ENCODE results near the gene CFDP1. TPM values are rescaled to one million over a fixed set of nuclear protein-coding genes. Genes with fewer than 3 reads are reported as not detected.

CFDP1 gene
- total RNA-seq (10 to 100 TPM; 34.9 to 39.0 TPM), polyA plus RNA-seq (10 to 100 TPM; 34.3 to 36.8 (median 34.5) TPM), total RNA-seq (18.8 to 30.5 (median 22.0) reads per million in 6 experiments)

DNA sequence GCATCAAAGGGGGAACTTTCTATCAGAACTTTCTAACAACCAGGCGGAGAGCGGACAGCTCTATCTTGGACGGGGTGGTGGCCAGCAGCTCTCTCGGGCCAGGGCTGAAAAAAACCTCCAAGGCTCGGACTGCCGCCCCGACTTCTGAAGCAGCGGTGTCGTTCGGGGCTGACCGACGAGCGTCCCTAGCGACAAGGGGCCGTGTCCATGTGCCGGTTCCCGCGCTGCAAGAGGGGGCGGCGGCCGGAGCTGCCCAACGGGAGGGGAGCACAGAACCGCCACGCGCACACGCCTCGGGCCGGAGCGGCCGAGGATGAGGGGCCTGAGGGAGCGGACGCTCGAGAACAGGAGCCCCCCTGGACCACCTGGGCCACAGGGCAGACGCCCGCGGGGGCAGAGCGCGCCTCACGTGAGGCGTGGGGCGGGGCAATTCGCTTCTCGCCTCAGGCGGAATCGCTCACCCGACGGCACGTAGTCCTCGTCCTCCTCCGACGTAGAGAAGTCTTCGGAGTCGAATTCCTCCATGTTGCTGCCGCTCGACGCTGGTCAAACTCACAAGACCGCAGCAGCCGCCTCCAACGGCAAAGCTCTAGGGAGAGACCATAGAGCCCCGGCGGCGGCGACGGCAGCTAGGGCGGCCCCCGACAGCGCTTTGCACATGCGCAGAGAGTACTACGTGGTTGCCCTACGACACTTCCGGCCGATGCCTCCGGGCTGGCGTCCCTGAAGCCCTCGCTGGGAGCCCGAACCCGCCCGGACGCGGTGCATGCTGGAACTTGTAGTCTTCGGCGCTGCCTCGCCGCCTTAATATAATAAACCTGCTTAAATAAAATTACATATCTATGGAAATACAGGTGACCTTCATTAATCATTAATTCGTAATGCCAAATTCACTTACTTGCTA lies at the start of gene CFDP1:
TSS of gene CFDP1 (minus strand) at position 676 of the 904 bp plus-strand sequence. CDS start at position 525, 151 bp downstream.
- Mint-ChIP-seq H3K4me3 (peak within 1 kb of the TSS; percentile 90 to 97 (median 94)), H3K36me3 (peaks cover 0 to 3% (median 0%) of the 10 kb centered on the region in 3 donors), H3K4me1 (peaks cover 20 to 53% (median 44%) of the 10 kb centered on the region in 4 donors), H3K9me3 (peaks cover 0 to 9% (median 0%) of the 10 kb centered on the region in 9 donors), H3K27ac (peak within 1 kb of the TSS; percentile 94 to 99 (median 96)), H3K27me3 (no peaks in the 10 kb centered on the region)
- DNase-seq (peak; percentile 90 to 98 (median 96)), ATAC-seq (peak; percentile 85 to 86)
- POLR2A ChIA-PET = interaction anchor here (0.7 to 3.9 kb wide), 20 partner anchors 11 to 565 kb away, joined by 3 to 43 read pairs (median 4); partner anchors contain the start of genes ADAT1, GABARAPL2, KARS1 and TERF2IP

DNA sequence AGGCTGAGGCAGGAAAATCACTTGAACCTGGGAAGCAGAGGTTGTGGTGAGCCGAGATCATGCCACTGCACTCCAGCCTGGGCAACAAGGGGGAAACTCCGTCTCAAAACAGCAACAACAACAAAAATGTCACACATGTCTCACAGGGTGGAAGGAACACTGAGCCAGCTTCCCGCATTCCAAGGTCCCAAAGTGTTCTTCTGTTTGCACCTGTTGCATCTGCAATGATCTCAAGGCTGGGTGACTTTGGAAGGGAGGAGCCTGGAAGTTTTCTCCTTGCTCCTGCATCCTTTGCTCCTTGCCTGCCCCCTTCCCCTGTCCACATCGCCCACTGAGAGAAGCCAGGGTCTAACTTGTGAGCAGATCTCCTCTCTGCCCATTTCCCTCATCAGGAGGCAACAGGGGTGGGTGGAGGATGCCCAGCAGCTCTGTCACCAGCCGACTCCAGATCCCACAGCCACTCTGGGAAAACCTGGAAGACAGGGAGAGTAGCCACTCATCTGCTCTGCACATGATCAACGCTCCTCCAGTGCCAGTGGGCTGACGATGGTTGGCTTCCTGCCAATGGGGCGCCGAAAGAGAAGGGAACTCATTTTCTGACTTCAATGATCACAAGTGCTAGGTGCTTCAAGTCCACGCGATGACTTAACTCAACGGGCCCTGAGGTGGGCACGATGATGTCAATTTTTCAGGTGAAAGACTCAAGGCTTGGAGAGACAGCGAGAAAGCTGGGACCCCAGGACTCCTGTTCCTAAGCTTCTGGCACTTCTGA lies 49.3 kb upstream of the CFDP1 start:
- Mint-ChIP-seq H3K4me1 (peaks cover 0 to 10% (median 0%) of the 10 kb centered on the region in 4 donors), H3K9me3 (no peaks in the 10 kb centered on the region), H3K36me3 (peaks cover 0 to 2% (median 0%) of the 10 kb centered on the region in 3 donors), H3K4me3 (no peak overlapping the region), H3K27ac (no peak overlapping the region), H3K27me3 (peaks cover 0 to 25% (median 21%) of the 10 kb centered on the region in 5 donors)
- ATAC-seq (no peak), DNase-seq (no peak)
- POLR2A ChIA-PET = no interaction called here

DNA sequence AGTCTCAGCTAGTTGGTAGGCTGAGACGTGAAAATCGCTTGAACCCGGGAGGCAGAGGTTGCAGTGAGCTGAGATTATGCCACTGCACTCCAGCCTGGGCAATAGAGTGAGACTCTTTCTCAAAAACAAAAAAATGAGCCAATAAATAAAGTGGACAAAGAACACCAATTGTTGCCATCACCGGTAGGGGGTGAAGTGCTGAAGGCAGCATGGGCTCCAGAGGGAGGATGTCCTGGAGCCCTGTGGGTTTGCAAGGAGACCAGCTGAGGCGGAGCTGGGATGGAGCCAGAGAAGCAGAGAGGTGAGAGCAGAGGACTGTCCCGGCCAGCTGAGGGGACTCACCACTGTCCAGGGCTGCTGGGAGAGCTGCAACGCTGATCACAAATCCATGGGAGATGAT lies 48.2 kb upstream of the CFDP1 start:
- POLR2A ChIA-PET = no interaction called here
- no peaks in the 10 kb centered on the region for H3K9me3 Mint-ChIP-seq
- H3K4me3 Mint-ChIP-seq = no peak overlapping the region
- H3K27me3 Mint-ChIP-seq = peaks cover 0 to 25% (median 19%) of the 10 kb centered on the region in 5 donors
- no peak for DNase-seq
- peaks cover 0 to 10% (median 0%) of the 10 kb centered on the region in 4 donors for H3K4me1 Mint-ChIP-seq
- peaks cover 0 to 2% (median 0%) of the 10 kb centered on the region in 3 donors for H3K36me3 Mint-ChIP-seq
- H3K27ac Mint-ChIP-seq = no peak overlapping the region
- ATAC-seq = no peak

DNA sequence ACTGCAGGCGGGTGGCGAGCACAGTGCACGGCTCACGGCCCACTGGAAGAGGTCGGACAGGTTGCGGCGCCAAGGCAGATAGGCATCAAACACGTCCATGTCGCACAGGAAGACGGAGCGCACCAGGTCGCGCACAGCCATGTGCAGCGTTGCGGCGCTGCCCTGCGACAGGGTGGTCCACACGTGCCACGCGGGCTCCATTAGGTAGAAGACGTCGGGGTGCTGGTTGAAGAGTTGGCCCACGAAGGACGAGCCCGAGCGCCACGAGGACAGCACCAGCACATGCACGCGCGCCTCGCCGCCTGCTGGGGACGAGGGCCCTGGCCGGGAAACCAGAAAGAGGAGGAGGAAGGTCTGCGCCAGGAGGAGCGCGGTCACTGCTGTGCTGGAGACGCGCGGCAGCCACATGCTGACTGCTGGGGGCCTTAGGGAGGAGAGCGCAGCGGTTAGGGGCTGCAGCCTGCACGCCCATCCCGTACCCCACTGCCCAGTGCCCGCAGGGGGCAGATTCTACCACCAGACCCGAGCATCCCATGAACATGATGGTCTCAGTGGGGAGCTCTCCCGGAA lies 46.2 kb upstream of the CFDP1 start:
- Mint-ChIP-seq H3K4me3 (no peak overlapping the region), H3K36me3 (no peaks in the 10 kb centered on the region), H3K27me3 (peaks cover 0 to 18% (median 15%) of the 10 kb centered on the region in 5 donors), H3K4me1 (no peaks in the 10 kb centered on the region), H3K9me3 (no peaks in the 10 kb centered on the region), H3K27ac (no peak overlapping the region)
- no peak for DNase-seq
- no peak for ATAC-seq
- POLR2A ChIA-PET = no interaction called here

DNA sequence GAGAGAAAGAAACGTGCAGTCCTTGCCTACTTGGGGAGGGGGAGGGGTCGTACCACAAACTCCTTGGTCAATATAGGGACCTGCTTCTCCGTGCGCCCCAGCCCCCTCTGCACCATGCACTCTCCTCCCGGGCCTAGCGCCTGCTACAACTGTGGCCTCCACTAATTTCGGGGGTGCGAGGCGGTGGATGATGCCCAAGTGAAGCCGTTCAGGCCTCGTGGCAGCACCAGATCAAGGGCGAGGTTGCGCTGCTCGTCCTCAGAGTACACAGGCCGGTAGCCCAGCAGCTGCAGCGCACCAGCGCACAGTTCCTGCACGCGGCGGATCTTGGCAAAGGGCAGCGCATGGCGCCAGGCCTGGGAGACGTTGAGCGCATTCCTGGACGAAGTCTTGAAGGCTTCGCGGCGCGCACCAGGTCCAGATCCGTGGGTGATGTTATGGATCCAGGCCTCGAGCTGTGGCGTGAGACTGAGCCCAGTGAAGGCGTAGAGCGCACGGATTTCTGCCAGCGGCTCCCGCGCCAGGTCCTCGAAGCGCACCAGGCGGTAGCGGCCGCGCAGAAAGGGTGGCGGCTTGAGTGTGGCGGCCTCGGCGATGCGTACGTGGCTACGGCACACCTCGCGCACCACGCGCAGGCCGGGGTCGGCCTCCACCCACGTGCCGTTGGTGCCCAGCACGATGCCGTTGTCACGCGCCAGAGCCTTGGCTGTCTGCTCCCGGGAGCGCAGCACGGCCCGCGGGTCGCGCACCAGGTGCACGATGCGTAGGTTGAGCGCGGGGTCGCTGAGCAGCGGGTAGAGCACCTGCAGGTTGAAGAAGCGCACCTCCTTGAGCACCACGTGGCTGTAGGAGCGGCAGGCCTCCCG lies 45.4 kb upstream of the CFDP1 start:
- ATAC-seq (no peak), DNase-seq (no peak)
- no peaks in the 10 kb centered on the region for H3K4me1 Mint-ChIP-seq
- no peaks in the 10 kb centered on the region for H3K36me3 Mint-ChIP-seq
- peaks cover 0 to 18% (median 15%) of the 10 kb centered on the region in 5 donors for H3K27me3 Mint-ChIP-seq
- no peak overlapping the region for H3K27ac Mint-ChIP-seq
- POLR2A ChIA-PET = no interaction called here
- no peak overlapping the region for H3K4me3 Mint-ChIP-seq
- H3K9me3 Mint-ChIP-seq = no peaks in the 10 kb centered on the region

DNA sequence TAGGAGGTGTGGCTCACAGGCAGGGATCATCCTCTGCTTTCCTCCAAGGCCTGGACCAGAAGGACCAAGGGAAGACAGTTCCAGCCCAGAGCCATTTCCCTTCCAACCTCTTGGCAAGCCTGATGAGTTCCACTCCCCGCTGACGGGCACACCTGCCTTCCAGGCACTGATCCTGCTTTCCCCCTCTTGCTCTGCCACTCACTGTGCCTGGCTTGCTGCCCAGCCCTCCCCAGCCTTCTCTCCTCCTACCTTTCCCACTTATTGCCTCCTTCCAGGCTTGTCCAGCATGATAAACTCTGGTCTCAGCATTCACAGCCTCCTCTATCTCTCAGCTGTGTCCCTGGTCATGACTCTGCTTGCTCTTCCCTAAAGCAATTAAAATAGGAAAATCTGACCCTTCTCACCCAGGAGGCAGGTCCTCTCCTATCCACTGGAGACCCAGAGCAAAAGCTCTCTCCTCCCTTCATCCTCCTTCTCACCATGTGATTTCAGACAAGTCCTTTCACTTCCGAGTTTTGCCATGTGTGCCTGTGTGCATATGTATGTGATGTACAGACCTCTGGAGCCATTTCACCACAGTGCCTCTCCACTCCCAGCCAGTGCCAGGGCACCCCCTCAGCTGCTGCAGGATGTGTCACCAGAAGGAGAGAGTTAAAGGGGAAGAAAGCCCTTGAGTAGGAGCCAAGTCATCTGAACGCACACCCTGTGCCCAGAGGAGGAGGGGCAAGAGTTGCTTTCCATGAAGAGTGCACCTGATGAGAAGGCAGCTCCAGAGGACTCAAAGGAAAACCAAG lies 44.6 kb upstream of the CFDP1 start:
- H3K36me3 Mint-ChIP-seq = no peaks in the 10 kb centered on the region
- no peak for ATAC-seq
- peaks cover 0 to 18% (median 15%) of the 10 kb centered on the region in 5 donors for H3K27me3 Mint-ChIP-seq
- no peak overlapping the region for H3K4me3 Mint-ChIP-seq
- no peak for DNase-seq
- no peaks in the 10 kb centered on the region for H3K4me1 Mint-ChIP-seq
- no peaks in the 10 kb centered on the region for H3K9me3 Mint-ChIP-seq
- peak overlapping the region in 1 of 10 donors; percentile 13 for H3K27ac Mint-ChIP-seq
- POLR2A ChIA-PET = no interaction called here

DNA sequence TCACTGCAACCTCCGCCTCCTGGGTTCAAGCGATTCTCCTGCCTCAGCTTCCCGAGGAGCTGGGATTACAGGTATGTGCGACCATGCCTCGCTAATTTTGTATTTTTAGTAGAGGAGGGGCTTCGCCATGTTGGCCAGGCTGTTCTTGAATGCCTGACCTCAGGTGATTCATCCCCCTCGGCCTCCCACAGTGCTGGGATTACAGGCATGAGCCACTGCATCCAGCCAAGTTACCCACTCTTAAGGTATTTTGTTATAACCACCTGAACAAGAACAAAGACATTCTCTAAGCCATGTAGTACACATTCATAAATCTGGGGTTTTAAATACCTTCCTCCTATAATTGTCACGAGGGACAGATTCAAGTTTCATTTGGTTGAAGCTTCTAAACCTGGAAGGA lies 43.5 kb upstream of the CFDP1 start:
- POLR2A ChIA-PET = no interaction called here

DNA sequence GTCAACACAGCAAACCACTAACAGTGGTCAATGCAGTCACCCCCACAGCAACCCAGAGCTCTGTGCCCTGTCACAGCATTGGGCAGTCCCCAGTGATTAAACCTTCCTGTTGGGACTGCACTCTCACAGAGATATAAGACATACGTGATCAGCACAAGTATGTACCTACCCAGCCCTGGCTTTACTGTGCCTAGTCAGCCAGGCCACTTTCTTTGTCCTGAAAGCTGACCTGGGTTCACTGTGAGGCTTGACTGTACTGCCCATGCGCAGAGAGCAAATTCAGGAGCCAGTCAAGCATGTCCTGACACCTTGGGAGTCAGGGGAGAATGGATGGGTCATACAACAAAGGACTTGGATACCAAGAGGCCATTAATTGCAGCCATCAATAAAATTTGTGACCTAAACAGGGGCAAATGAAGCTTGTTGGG lies 42.1 kb upstream of the CFDP1 start:
- DNase-seq (no peak), ATAC-seq (no peak)
- POLR2A ChIA-PET = no interaction called here
- Mint-ChIP-seq H3K36me3 (no peaks in the 10 kb centered on the region), H3K27me3 (peaks cover 0 to 18% (median 10%) of the 10 kb centered on the region in 5 donors), H3K27ac (no peak overlapping the region), H3K4me1 (peaks cover 0 to 6% (median 1%) of the 10 kb centered on the region in 4 donors), H3K4me3 (no peak overlapping the region), H3K9me3 (no peaks in the 10 kb centered on the region)

More for the DNA sequence above, 43.5 kb upstream of the CFDP1 start:
- Mint-ChIP-seq H3K9me3 (no peaks in the 10 kb centered on the region), H3K36me3 (no peaks in the 10 kb centered on the region), H3K27ac (no peak overlapping the region), H3K4me1 (peaks cover 0 to 3% (median under 1%) of the 10 kb centered on the region in 4 donors), H3K4me3 (no peak overlapping the region), H3K27me3 (peaks cover 0 to 18% (median 15%) of the 10 kb centered on the region in 5 donors)
- no peak for DNase-seq
- no peak for ATAC-seq

DNA sequence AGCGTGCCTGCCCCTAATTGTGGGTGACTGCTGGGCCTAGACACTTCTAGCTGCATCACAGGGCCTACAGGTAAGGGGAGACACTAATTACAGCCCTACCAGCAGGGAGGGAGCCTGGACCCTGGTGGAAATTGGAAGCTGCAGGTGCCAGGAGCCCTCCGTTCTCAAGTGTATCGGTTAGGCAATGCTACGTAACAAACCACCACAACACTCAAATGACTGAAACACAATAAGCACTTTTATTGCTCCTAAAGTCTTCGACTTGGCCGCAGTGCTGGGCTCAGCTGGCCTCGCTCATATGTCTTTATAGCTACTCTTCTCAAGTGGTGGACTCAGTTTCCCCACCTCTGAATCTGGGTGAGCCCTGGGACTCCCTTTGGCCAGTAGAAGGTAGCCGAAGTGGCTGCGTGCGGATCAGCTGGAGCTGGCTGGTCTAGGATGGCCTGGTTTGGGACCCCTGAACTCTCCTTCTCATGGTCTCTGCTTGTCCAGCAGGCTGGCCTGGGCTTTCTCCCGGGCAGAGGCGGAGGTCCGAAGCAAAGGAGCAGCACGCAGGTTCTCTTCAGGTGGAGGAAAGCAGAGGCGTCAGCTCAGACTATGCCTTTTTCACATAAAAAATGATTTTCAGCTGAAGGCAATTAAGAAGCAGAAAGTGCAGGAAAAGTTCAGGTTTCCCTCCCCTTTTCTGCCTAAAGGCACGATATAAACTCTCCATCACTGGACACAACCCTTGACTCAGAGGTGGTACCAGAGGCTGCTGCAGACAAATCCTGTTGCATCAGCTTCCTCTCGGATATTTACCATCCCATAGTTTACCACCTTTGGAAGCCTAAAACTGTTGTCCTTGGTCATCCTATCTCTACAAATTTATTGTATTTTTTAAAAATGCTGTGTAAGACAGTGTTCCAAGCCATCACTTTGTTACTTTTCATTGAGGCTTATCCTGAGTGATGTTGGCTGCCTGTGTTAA lies 39.9 kb upstream of the CFDP1 start:
- H3K4me1 Mint-ChIP-seq = peaks cover 0 to 6% (median 1%) of the 10 kb centered on the region in 4 donors
- no peaks in the 10 kb centered on the region for H3K9me3 Mint-ChIP-seq
- H3K36me3 Mint-ChIP-seq = no peaks in the 10 kb centered on the region
- no peak overlapping the region for H3K27ac Mint-ChIP-seq
- DNase-seq (no peak), ATAC-seq (no peak)
- POLR2A ChIA-PET = interaction anchor here (0.5 kb wide), 1 partner anchor 88 kb away, joined by 5 read pairs; no protein-coding TSS in a partner anchor
- H3K27me3 Mint-ChIP-seq = peaks cover 0 to 15% (median 5%) of the 10 kb centered on the region in 5 donors
- no peak overlapping the region for H3K4me3 Mint-ChIP-seq
